ENCODE results near the gene IFI44. TPM values are rescaled to one million over a fixed set of nuclear protein-coding genes. Genes with fewer than 3 reads are reported as not detected.

IFI44 gene
- polyA plus RNA-seq, 1 donor (not counting 4 experiments of a cell fraction or from before 2014, with no cell fraction given), result 97.0 TPM

GRCh38 chr1:78622548-78622947 lies 27.1 kb upstream of the IFI44 start:
- Histone ChIP-seq H3K27ac (ENCODE audit: control insufficient read depth, insufficient read depth, low read length) (no peak overlapping the region), H3K9ac (ENCODE audit: control insufficient read depth, extremely low read depth, insufficient read depth, low read length) (no peak overlapping the region), H4K20me1 (ENCODE audit: control insufficient read depth, extremely low read depth, insufficient read depth, low read length) (no peaks in the 10 kb centered on the region), H3K4me1 (ENCODE audit: control insufficient read depth, extremely low read depth, insufficient read depth, low read length) (peaks cover 9% of the 10 kb centered on the region), H3K27me3 (ENCODE audit: control insufficient read depth, extremely low read depth, insufficient read depth, low read length) (no peaks in the 10 kb centered on the region), H3K9me1 (ENCODE audit: control insufficient read depth, extremely low read depth, insufficient read depth, low read length) (no peaks in the 10 kb centered on the region), H3K79me2 (ENCODE audit: control insufficient read depth, insufficient read depth, low read length) (no peaks in the 10 kb centered on the region), H2AFZ (ENCODE audit: control insufficient read depth, low read length) (no peak overlapping the region), H3K4me3 (ENCODE audit: control insufficient read depth in 2 of 3, extremely low read depth in 1 of 3, insufficient read depth in 2 of 3, low read depth in 1 of 3, low read length in 3 of 3) (no peak overlapping the region), H3K36me3 (ENCODE audit: control insufficient read depth in 2 of 2, extremely low read depth in 1 of 2, insufficient read depth in 2 of 2, low read length in 2 of 2) (no peaks in the 10 kb centered on the region), H3K4me2 (ENCODE audit: control insufficient read depth, extremely low read depth, insufficient read depth, low read depth, low read length) (no peak overlapping the region), H3K9me3 (ENCODE audit: control insufficient read depth, low read depth, low read length) (no peaks in the 10 kb centered on the region)
- no peak for TF ChIP-seq EZH2 (IDR thresholded peaks at IDR 0.05; ENCODE audit: low read length)
- TF ChIP-seq CTCF (optimal IDR thresholded peaks at IDR 0.05 in 1 of 3, IDR thresholded peaks at IDR 0.05 in 1 of 3, conservative IDR thresholded peaks at IDR 0.05 in 1 of 3; ENCODE audit: extremely low read depth in 1 of 3, insufficient read depth in 2 of 3, low read length in 3 of 3), result no peak
- FAIRE-seq, result no peak
- no peak for DNase-seq (ENCODE audit: low read depth, low spot score)
- dilution Hi-C loops (cut with MboI; ENCODE audit: extremely low pct_ligation_motif_present, low sequenced_read_pairs), result no loop called here

- dilution Hi-C loops (cut with MboI; ENCODE audit: extremely low pct_ligation_motif_present, low sequenced_read_pairs), result no loop called here
- no peak for DNase-seq (ENCODE audit: low read depth, low spot score)
- Histone ChIP-seq H3K36me3 (ENCODE audit: control insufficient read depth in 2 of 2, extremely low read depth in 1 of 2, insufficient read depth in 2 of 2, low read length in 2 of 2) (no peaks in the 10 kb centered on the region), H3K9ac (ENCODE audit: control insufficient read depth, extremely low read depth, insufficient read depth, low read length) (no peak overlapping the region), H3K4me1 (ENCODE audit: control insufficient read depth, extremely low read depth, insufficient read depth, low read length) (peaks cover 6% of the 10 kb centered on the region), H3K9me3 (ENCODE audit: control insufficient read depth, low read depth, low read length) (no peaks in the 10 kb centered on the region), H3K27ac (ENCODE audit: control insufficient read depth, insufficient read depth, low read length) (no peak overlapping the region), H3K9me1 (ENCODE audit: control insufficient read depth, extremely low read depth, insufficient read depth, low read length) (no peaks in the 10 kb centered on the region), H2AFZ (ENCODE audit: control insufficient read depth, low read length) (no peak overlapping the region), H3K27me3 (ENCODE audit: control insufficient read depth, extremely low read depth, insufficient read depth, low read length) (no peaks in the 10 kb centered on the region), H3K4me3 (ENCODE audit: control insufficient read depth in 2 of 3, extremely low read depth in 1 of 3, insufficient read depth in 2 of 3, low read depth in 1 of 3, low read length in 3 of 3) (no peak overlapping the region), H4K20me1 (ENCODE audit: control insufficient read depth, extremely low read depth, insufficient read depth, low read length) (no peaks in the 10 kb centered on the region), H3K4me2 (ENCODE audit: control insufficient read depth, extremely low read depth, insufficient read depth, low read depth, low read length) (no peak overlapping the region), H3K79me2 (ENCODE audit: control insufficient read depth, insufficient read depth, low read length) (no peaks in the 10 kb centered on the region)
- TF ChIP-seq EZH2 (IDR thresholded peaks at IDR 0.05; ENCODE audit: low read length), result no peak
- TF ChIP-seq CTCF (optimal IDR thresholded peaks at IDR 0.05 in 1 of 3, IDR thresholded peaks at IDR 0.05 in 1 of 3, conservative IDR thresholded peaks at IDR 0.05 in 1 of 3; ENCODE audit: extremely low read depth in 1 of 3, insufficient read depth in 2 of 3, low read length in 3 of 3), result no peak
- FAIRE-seq, result no peak
These were observed 25.6 kb upstream of the IFI44 start for GRCh38 chr1:78624035-78624434.

Measured in keratinocyte (primary cell).